ENCODE results near the gene SLC34A3.

The SLC34A3 gene

GRCh38 chr9:137198051-137198901 lies 32.4 kb upstream of the SLC34A3 start:
- no peak for DNase-seq

- no peak for DNase-seq
These were observed 31.8 kb upstream of the SLC34A3 start for GRCh38 chr9:137198902-137199283.

- DNase-seq = no peak
These were observed 31.1 kb upstream of the SLC34A3 start for GRCh38 chr9:137199411-137200121.

GRCh38 chr9:137200311-137201204 lies 30.1 kb upstream of the SLC34A3 start, which contains the start of gene TPRN:
TSS of gene TPRN (minus strand) at chr9:137200741. CDS start at chr9:137200711, 30 bp downstream.
- DNase-seq = peak; percentile 100

GRCh38 chr9:137201205-137201868 lies 29.4 kb upstream of the SLC34A3 start:
- DNase-seq = no peak

GRCh38 chr9:137202966-137203365 lies 27.7 kb upstream of the SLC34A3 start:
- no peak for DNase-seq

- DNase-seq = no peak
These were observed 26.0 kb upstream of the SLC34A3 start for GRCh38 chr9:137204731-137205125.

GRCh38 chr9:137205126-137206069 lies 25.3 kb upstream of the SLC34A3 start, which contains the start of the genes NDOR1 and TMEM203:
TSS of gene NDOR1 (plus strand) at chr9:137205700. CDS start at chr9:137205778, 78 bp downstream.
TSS of gene TMEM203 (minus strand) at chr9:137205648. CDS start at chr9:137205414, 234 bp downstream.
- DNase-seq = peak; percentile 93

GRCh38 chr9:137206602-137207001 lies 24.1 kb upstream of the SLC34A3 start:
- no peak for DNase-seq

- DNase-seq = no peak
These were observed 19.2 kb upstream of the SLC34A3 start for GRCh38 chr9:137211532-137211931.

GRCh38 chr9:137212520-137212919 lies 18.2 kb upstream of the SLC34A3 start:
- DNase-seq = no peak

- DNase-seq = no peak
These were observed 17.3 kb upstream of the SLC34A3 start for GRCh38 chr9:137213160-137214060.

GRCh38 chr9:137214620-137215019 lies 16.1 kb upstream of the SLC34A3 start:
- DNase-seq = no peak

GRCh38 chr9:137215196-137215986 lies 15.3 kb upstream of the SLC34A3 start:
- no peak for DNase-seq

- DNase-seq = no peak
These were observed 14.3 kb upstream of the SLC34A3 start for GRCh38 chr9:137216188-137216965.

- DNase-seq = no peak
These were observed 13.2 kb upstream of the SLC34A3 start for GRCh38 chr9:137217276-137218211.

GRCh38 chr9:137218212-137218753 lies 12.4 kb upstream of the SLC34A3 start:
- no peak for DNase-seq

Measured in suppressor macrophage treated with lipopolysaccharide for 4 hours (primary cell).